ENCODE data around the gene TRIM17. TPM values are rescaled to one million over a fixed set of nuclear protein-coding genes. Genes with fewer than 3 reads are reported as not detected.
A peak's percentile ranks its signal among the peaks of the same experiment; 100 is the strongest.

Gene TRIM17
- polyA plus RNA-seq: 1 to 10 TPM in 1 of 3 donors, under 1 TPM in 1, not detected in 1; 0.53 to 1.7 TPM

DNA sequence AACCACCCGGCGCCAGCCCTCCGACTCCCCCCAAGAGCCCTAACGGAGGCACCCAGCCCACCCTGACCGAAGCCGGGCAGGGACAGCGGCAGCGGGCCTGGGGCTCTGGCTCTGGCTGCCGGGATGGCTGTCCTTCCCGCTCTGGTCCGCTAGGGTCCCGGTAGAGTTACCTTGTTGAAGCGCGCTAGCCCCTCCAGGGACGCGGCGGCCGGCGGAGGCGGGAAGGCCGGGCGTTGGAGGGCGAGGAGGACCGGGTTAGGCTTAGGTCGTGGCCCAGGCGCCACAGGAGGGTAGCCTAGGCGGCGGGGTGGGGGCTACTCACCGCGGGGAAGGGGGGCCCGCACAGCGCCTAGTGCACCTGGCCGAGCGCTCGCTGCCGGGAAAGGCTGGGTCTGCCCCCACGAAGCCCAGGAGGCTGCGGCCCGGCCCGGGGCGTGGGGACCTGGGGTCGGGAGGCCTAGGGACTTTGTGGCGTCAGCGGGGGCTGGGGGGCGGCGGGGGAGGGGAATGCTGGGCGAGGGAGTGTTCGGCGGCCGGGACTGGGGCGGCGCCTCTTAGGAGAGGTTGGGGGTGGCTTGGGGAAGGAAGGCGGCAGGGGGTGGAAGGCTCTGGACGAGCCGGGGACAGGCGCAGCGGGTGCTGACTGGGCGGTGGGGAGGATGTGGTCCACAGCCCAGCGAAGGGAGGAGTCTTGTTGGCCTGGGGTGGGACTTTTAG lies at the start of gene TRIM17:
Gene TRIM17, minus strand, starts transcription at position 645 of the 717 bp plus-strand sequence. CDS start 1,789 bp downstream, outside the sequence.
- H3K36me3 Mint-ChIP-seq: no peaks in the 10 kb centered on the region
- peak within 1 kb of the TSS; percentile 88 to 94 (median 91) for H3K4me3 Mint-ChIP-seq
- H3K4me1 Mint-ChIP-seq: peaks cover 19 to 24% of the 10 kb centered on the region in 2 donors
- DNase-seq: peak; percentile 31 to 43 (median 42)
- peak within 1 kb of the TSS in 4 of 6 donors; percentile 8 to 90 (median 66) for H3K27ac Mint-ChIP-seq
- peaks cover 4 to 11% (median 6%) of the 10 kb centered on the region in 3 donors for H3K27me3 Mint-ChIP-seq (ENCODE audit: low read depth in 3 of 3)
- H3K9me3 Mint-ChIP-seq: no peaks in the 10 kb centered on the region

DNA sequence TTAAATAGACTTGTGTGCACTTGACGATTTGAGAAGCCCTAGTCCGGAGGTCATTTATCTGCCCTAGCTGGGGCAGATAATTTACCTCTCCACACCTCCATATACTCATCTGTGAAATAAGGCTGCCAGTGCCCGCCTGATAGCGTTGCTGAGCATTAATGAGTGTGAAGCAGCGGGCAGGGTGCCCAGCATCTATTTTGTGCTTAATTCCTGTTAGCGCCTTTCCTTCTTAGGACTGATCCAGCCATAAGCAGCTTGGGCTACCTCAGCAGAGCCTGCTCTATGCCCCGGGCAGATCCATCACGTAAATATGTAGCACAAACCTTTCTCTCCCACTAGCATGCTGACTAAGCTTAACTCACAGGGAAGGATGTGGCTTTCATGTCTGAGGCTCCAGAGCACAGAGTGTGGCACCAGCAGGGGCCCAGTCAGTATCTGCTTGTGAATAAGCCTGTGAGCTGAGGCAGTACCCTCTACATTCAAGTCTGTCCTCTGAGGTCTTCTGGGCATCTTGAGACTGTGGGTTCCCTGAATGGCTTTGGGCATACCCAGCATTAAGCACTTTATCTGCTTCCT lies 49.0 kb upstream of the TRIM17 start:
- no peaks in the 10 kb centered on the region for H3K36me3 Mint-ChIP-seq
- H3K4me1 Mint-ChIP-seq: peaks cover 48 to 54% of the 10 kb centered on the region in 2 donors
- no peaks in the 10 kb centered on the region for H3K9me3 Mint-ChIP-seq
- DNase-seq: peak in 1 of 3 donors; percentile 43
- H3K27me3 Mint-ChIP-seq (ENCODE audit: low read depth in 3 of 3): peaks cover 0 to 18% (median 15%) of the 10 kb centered on the region in 3 donors
- peak overlapping the region in 3 of 6 donors; percentile 2 to 88 (median 87) for H3K27ac Mint-ChIP-seq
- peak overlapping the region; percentile 82 to 87 (median 84) for H3K4me3 Mint-ChIP-seq

DNA sequence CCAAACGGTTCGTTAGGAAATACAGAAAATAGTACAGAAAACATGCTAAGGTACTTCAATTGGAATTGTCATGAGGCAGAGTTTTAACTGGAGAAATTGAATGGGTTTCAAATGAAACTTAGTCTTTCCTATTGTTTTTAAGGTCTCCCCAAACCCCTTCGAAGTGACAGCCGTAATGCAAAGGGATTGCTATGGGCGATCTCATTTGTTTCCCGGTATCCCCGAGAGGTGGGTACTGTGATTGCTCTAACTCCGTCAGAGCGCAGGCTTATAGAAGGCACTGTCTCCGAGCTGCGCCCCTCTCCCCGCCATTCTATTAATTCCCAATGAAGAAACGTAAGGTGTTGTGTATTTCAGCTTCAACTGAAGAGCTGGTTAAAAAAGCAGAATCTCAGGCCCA lies 48.5 kb upstream of the TRIM17 start:
- H3K27ac Mint-ChIP-seq: peak overlapping the region in 5 of 6 donors; percentile 2 to 88 (median 73)
- H3K36me3 Mint-ChIP-seq: no peaks in the 10 kb centered on the region

DNA sequence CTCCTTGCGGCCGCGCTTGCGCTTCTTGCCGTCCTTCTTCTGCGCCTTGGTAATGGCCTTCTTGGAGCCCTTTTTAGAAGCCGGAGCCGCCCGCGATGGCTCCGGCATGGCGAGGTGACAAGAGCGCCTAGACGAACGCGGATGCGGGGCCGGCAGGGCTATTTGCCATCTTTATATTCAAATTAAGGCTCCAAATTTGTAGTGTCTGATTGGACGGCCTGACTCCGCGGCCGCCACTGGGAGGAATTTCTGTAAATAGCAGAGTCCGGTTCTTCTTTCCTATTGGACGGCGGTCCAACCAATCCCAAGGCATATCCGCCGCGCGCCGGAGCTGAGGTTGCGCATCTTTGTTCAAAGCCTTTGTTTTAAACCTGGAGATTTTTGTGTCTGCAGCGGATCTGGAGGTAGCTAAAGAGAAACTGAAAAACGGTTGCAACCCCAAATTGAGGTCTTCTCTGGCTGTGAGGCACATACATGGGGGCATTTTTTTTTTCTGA lies 47.9 kb upstream of the TRIM17 start:
- Mint-ChIP-seq H3K9me3 (no peaks in the 10 kb centered on the region), H3K27ac (peak overlapping the region; percentile 0 to 87 (median 72)), H3K27me3 (ENCODE audit: low read depth in 3 of 3) (peaks cover under 1 to 18% (median 11%) of the 10 kb centered on the region in 3 donors), H3K4me1 (peaks cover 50 to 59% of the 10 kb centered on the region in 2 donors), H3K36me3 (no peaks in the 10 kb centered on the region), H3K4me3 (peak overlapping the region; percentile 82 to 87 (median 84))
- DNase-seq: peak; percentile 85 to 89 (median 85)

More for the DNA sequence above, 48.5 kb upstream of the TRIM17 start:
- peak overlapping the region; percentile 82 to 87 (median 84) for H3K4me3 Mint-ChIP-seq
- DNase-seq: no peak
- no peaks in the 10 kb centered on the region for H3K9me3 Mint-ChIP-seq
- peaks cover 48 to 59% of the 10 kb centered on the region in 2 donors for H3K4me1 Mint-ChIP-seq
- H3K27me3 Mint-ChIP-seq (ENCODE audit: low read depth in 3 of 3): peaks cover 0 to 18% (median 13%) of the 10 kb centered on the region in 3 donors

GRCh38 chr1:228463559-228464455 lies 47.1 kb upstream of the TRIM17 start:
- peak; percentile 48 to 71 (median 62) for DNase-seq
- peak overlapping the region; percentile 82 to 87 (median 84) for H3K4me3 Mint-ChIP-seq
- no peaks in the 10 kb centered on the region for H3K36me3 Mint-ChIP-seq
- no peaks in the 10 kb centered on the region for H3K9me3 Mint-ChIP-seq
- peaks cover 58 to 66% of the 10 kb centered on the region in 2 donors for H3K4me1 Mint-ChIP-seq
- peak overlapping the region in 5 of 6 donors; percentile 0 to 87 (median 75) for H3K27ac Mint-ChIP-seq
- H3K27me3 Mint-ChIP-seq (ENCODE audit: low read depth in 3 of 3): peaks cover 7 to 21% (median 14%) of the 10 kb centered on the region in 3 donors

GRCh38 chr1:228463009-228463558 lies 46.4 kb upstream of the TRIM17 start:
- Mint-ChIP-seq H3K27me3 (ENCODE audit: low read depth in 3 of 3) (peaks cover 14 to 28% (median 20%) of the 10 kb centered on the region in 3 donors), H3K4me1 (peaks cover 64 to 73% of the 10 kb centered on the region in 2 donors), H3K36me3 (no peaks in the 10 kb centered on the region), H3K4me3 (peak overlapping the region; percentile 82 to 87 (median 84)), H3K9me3 (no peaks in the 10 kb centered on the region), H3K27ac (peak overlapping the region in 4 of 6 donors; percentile 0 to 87 (median 55))
- DNase-seq: no peak

DNA sequence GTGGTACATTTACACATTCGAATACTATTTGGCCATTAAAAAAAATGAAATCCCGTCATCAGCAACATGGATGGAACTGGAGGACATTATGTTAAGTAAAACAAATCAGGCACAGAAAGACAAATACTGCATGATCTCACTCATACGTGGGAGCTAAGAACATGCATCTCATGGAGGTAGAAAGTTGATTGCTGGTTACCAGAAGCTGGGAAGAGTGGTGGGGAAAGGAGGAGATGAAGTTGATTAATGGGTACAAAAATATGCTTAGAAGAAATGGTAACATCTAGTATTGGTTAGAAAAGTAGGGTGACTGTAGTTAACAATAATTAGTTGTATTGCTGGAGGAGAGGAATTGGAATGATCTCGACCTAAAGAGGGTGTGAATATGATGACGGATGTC lies 45.9 kb upstream of the TRIM17 start:
- Mint-ChIP-seq H3K9me3 (no peaks in the 10 kb centered on the region), H3K4me3 (peak overlapping the region in 2 of 5 donors; percentile 83 to 87), H3K27ac (peak overlapping the region in 4 of 6 donors; percentile 6 to 87 (median 30)), H3K27me3 (ENCODE audit: low read depth in 3 of 3) (peaks cover 19 to 33% (median 20%) of the 10 kb centered on the region in 3 donors), H3K4me1 (peaks cover 67 to 78% of the 10 kb centered on the region in 2 donors), H3K36me3 (no peaks in the 10 kb centered on the region)
- DNase-seq: no peak

DNA sequence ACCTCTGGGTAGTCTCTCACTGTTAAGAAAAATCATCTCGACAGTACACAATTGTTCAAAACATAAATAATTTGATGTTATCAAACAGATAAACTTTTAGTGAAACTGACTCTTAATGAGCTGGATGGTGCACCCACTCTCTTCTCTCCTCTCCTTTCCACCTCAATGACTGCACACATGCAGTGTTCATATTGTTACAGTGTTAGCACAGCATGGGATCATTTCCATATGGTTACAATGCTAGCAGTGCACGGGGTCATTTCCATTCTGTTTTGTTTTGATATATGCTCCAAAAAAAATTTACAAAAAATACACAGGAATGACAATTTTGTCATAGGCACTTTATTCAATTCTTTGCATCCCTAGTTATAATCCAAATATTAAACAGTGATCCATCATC lies 44.2 kb upstream of the TRIM17 start:
- DNase-seq: no peak
- no peaks in the 10 kb centered on the region for H3K36me3 Mint-ChIP-seq
- H3K4me3 Mint-ChIP-seq: peak overlapping the region; percentile 13 to 64 (median 50)
- peaks cover 20 to 33% (median 22%) of the 10 kb centered on the region in 3 donors for H3K27me3 Mint-ChIP-seq (ENCODE audit: low read depth in 3 of 3)
- peak overlapping the region in 1 of 6 donors; percentile 73 for H3K27ac Mint-ChIP-seq
- peaks cover 72 to 82% of the 10 kb centered on the region in 2 donors for H3K4me1 Mint-ChIP-seq
- H3K9me3 Mint-ChIP-seq: no peaks in the 10 kb centered on the region

- peaks cover 62 to 74% of the 10 kb centered on the region in 2 donors for H3K4me1 Mint-ChIP-seq
- H3K4me3 Mint-ChIP-seq: peak overlapping the region; percentile 93 to 99 (median 97)
- H3K36me3 Mint-ChIP-seq: peaks cover 0 to 2% (median 0%) of the 10 kb centered on the region in 3 donors
- H3K27me3 Mint-ChIP-seq (ENCODE audit: low read depth in 3 of 3): peaks cover 19 to 31% (median 22%) of the 10 kb centered on the region in 3 donors
- peak; percentile 38 to 53 (median 49) for DNase-seq
- H3K27ac Mint-ChIP-seq: peak overlapping the region; percentile 96 to 99 (median 98)
- H3K9me3 Mint-ChIP-seq: no peaks in the 10 kb centered on the region
Measured at GRCh38 chr1:228459091-228459993, 42.7 kb upstream of the TRIM17 start.

DNA sequence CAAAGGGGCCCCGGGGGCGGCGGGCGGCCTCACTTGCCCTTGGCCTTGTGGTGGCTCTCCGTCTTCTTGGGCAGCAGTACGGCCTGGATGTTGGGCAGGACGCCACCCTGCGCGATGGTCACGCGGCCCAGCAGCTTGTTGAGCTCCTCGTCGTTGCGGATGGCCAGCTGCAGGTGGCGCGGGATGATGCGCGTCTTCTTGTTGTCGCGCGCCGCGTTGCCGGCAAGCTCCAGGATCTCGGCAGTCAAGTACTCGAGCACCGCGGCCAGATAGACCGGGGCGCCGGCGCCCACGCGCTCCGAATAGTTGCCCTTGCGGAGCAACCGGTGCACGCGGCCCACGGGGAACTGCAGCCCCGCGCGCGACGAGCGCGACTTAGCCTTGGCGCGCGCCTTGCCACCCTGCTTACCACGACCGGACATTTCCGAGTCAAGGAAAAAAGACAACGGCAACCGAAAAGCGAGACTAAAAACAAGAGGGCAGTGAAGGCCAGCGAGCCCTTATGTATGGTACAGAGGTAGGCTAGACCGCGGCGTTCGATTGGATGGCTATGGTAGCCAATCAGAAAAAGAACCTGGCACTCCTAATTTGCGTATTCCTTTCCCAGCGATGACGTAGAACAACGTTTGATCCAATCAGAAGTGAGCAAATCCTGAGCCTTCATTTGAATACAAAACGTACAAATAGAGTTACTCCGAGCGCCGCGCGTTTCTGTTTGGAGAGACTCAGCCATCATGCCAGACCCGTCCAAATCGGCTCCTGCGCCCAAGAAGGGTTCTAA lies 40.9 kb upstream of the TRIM17 start:
- peaks cover 0 to 5% (median 3%) of the 10 kb centered on the region in 3 donors for H3K36me3 Mint-ChIP-seq
- peak overlapping the region; percentile 93 to 99 (median 97) for H3K4me3 Mint-ChIP-seq
- no peaks in the 10 kb centered on the region for H3K9me3 Mint-ChIP-seq
- DNase-seq: peak; percentile 90 to 95 (median 93)
- peak overlapping the region; percentile 96 to 99 (median 98) for H3K27ac Mint-ChIP-seq
- peaks cover 47 to 59% of the 10 kb centered on the region in 2 donors for H3K4me1 Mint-ChIP-seq
- peaks cover 20 to 30% (median 22%) of the 10 kb centered on the region in 3 donors for H3K27me3 Mint-ChIP-seq (ENCODE audit: low read depth in 3 of 3)

- no peak for DNase-seq
Measured at GRCh38 chr1:228457017-228457395, 40.3 kb upstream of the TRIM17 start.

More at GRCh38 chr1:228457017-228457395, 40.3 kb upstream of the TRIM17 start:
- Mint-ChIP-seq H3K27ac (peak overlapping the region; percentile 96 to 99 (median 98)), H3K9me3 (no peaks in the 10 kb centered on the region), H3K36me3 (peaks cover 0 to 5% (median 3%) of the 10 kb centered on the region in 3 donors), H3K4me1 (peaks cover 44 to 55% of the 10 kb centered on the region in 2 donors), H3K27me3 (ENCODE audit: low read depth in 3 of 3) (peaks cover 20 to 28% (median 22%) of the 10 kb centered on the region in 3 donors), H3K4me3 (peak overlapping the region; percentile 93 to 99 (median 97))
